A204.1 (cell line): ENCODE results near the gene CARMIL1.

Experiments
- FAIRE-seq: peaks from 2 replicates; lab custom pipeline; 2012; peaks lifted over from hg19 to GRCh38; lab: Jason Lieb, UNC

Gene CARMIL1

DNA sequence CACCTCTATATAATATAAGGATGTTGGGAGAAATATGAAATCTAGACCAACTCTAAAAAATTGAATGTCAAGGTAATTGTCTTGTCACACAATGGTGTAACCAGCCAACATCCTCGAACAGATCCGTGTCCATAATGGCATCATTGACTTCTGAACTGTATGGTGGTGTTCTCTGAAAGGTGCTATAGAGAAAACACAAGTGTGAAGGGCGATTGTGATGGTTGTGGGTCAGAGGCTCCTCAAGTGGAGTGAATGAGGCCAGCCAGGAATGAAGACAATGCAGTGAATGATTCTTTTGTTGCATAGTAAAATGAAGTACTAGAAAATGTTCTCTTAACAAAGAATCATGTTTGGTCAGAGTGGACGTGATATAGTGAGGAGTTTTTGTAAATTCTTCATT, 58.3 kb downstream of the CARMIL1 start:
- no peak for FAIRE-seq

DNA sequence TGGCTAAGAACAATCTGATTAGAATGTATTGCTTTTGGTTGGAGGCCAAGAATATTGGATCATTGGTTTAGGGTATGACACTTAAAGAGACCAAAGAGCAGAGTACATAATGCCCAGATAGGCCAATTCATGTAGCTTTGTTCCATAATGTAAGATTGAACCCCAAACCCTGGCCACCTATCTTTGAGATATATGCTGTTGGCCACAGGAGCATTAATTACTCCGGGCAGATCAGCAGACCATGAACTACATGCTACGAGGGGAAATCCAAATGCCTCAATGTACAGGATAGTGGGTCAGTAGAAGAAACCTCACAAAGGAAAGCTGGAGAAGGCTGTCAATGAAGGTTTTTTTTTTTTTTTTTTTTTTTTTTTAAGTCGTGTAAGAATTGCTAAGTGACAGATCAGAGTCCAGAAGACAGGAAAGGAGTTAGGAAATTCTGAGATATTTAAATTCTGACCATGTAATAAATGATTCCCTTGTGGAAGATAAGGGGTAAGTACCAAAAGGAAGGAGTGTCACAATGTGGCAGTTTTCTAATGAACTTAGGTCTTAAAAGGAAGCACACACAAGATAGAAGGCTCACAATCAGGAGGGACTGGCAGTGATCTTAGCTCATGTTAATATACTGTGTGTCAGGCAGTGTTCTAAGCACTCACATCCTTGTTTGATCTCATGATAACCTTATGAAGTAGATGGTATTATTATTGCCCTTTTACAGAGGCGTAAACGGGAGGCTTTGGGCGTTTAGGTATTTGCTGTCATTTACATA, 61.4 kb downstream of the CARMIL1 start:
- FAIRE-seq, result no peak

DNA sequence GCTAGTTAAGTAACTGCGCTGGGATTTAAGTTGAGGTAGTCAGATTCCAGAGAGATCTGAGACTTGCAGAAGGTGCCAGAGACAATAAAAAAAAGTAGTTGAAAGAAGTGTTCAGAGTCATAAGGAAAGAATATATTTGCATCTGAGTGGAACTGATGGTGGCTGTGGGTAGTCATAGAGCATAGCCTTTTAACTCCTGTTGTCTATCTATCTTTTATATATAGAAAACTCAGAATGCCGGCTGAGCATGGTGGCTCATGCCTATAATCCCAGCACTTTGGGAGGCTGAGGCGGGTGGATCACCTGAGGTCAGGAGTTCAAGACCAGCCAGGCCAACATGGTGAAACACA, 62.0 kb downstream of the CARMIL1 start:
- FAIRE-seq, result no peak

DNA sequence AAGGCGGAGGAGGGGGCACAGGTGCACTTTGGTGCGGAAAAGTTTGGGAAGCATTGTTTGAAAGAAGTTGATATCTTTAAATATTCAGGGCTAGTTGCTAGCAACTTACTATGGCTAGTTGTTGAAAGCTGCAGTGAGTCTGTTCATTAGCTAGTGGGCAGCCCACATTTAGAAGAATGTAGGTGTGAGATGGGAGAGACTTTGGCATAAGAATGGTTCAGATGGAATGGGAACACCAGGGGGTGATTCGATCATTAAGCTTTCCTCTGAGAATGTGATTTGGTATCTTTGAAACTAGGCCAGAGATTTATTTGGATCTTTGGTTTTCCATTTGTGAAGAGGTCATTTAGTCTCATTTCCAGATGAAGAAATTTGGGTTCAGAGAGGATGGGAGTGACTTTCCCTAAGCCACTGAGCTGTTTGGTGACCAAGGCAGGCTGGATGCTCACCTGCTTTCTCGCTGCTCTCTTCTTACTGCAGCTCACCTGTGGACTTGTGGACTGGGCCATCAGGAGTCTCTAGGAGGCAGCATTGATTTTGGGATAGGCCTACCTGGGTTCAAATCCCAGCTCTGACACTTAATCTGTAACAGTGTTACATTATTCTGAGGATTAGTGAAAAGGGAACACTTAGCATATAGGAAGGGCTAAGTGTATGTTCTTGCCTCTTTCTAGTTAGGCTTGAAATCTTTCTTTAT, 62.9 kb downstream of the CARMIL1 start:
- no peak for FAIRE-seq

DNA sequence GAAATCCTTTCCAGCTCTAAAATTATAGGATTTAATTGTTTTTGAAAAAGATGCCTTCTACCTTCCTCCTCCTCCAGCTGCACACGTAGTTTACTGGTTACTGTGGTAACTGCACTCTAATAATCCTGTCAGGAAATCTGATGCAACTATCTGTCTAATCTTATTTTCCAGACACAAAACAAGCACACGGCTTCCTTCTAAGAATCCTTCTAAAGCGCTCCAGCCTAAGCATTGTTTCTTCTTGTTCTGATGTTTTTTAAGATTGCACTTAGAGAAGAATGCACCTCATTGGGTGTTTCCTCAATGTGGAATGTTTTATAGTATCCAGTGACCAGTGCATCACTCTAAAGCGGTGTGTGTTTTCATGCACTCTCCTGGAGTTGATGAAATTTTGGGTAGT, 63.6 kb downstream of the CARMIL1 start:
- no peak for FAIRE-seq

DNA sequence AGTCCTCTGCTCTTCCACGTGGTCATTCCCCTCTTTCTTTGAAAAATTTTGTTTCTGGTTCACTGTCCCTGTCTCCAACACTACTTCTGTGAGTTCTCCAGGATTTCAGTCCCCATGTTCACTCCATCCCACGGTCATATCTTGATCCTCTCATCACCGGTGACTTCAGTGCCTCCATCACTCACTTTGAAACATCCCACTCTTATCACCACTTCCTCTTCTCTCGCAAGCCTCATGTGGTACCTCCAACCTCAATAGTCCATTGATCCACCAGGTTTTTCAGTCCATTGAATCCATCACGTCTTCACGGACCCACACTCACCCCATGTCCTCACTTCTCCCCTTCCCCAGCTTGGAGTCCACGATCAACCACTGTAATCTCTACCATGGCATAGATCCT, 64.8 kb downstream of the CARMIL1 start:
- FAIRE-seq, result no peak

DNA sequence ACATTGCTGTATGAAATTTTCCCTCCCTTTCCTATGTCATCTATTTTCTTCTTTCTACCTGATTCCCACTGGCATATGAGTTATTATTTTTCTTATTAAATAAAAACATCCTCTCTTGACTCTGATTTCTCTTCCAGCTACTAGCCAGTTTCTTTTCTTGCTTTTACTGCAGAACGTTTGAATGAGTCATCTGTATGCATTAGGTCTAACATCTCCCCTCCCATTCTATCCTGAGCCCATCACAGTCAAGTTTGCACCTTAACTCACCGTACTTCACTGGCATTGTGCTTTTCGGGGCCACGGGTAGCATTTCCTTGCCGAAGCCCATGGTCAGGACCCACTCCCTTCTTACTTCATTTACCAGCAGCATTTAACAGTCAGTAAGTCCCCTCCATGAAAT, 65.7 kb downstream of the CARMIL1 start:
- FAIRE-seq, result no peak

DNA sequence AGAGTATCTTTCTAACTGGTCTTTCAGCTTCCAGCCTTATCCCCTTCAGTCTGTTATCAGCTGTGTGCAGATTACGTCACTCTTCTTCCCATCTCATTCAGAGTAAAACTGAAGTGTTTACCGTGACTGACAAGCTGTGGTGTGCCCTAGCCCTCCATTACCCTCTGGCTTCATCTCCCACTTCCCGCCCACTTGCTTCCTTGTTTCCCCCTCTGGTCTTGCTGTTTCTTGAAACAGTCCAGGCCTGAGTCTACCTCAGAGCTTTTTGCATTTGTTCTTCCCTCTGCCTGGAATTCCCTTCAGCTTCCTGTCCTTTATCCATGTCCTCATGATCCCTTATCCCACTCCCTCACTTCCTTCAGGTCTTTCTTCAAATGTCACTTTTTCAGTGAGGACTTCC, 66.9 kb downstream of the CARMIL1 start:
- no peak for FAIRE-seq

DNA sequence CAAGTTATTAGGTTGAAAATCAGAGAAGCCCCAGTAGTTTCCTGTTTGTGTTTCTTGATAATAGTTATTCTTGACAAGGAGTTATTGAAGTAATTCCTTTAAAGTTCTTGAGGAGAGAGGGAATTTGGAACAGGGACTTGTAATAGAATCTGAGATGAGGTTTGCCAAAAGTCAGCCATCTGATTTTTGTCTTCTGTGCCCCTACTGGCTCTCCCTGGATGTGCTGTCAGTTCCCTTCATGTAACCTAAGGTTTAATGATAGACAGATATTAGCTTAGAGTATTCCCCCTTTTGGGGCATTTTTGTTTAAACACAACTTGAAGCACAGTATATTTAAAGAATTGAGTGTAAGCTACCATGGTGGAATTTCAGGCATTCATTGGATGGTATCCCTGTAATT, 71.4 kb downstream of the CARMIL1 start:
- no peak for FAIRE-seq

DNA sequence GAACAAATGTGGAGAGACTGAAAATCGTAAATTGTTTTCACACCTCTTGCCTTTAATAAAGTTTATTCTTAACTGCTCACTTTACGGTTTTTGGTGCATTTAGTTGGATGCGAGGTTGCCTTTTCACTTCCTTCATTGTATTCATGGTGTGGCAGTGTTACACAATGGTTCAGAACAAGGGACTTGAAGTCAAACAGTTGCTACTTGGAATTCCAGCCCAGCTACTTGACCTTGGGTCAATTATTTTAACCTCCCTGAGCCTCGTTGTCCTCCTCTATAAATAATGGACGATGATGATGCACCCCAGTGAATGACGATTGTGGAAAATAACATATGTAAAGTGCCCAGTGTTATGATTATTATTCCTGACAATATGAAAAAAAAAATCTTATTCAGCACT, 72.3 kb downstream of the CARMIL1 start:
- no peak for FAIRE-seq

DNA sequence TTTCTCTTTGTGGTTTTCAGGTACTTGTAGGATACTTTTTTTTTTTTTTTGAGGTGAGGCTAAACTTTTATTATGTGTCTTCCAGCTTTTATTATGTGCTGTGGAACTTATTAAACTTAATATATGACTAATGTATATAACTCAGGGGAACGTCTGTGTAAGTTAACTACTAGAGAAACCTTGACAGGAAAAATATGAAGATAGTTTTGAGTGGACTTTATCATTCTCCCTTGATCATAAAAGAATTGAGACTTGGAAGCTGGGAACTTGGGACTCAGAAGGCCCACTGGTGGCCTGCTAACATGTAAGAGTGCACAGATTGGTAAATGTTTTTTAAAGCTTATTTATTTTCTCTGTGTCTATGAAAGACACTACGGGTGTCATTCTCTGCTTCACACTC, 73.1 kb downstream of the CARMIL1 start:
- no peak for FAIRE-seq

DNA sequence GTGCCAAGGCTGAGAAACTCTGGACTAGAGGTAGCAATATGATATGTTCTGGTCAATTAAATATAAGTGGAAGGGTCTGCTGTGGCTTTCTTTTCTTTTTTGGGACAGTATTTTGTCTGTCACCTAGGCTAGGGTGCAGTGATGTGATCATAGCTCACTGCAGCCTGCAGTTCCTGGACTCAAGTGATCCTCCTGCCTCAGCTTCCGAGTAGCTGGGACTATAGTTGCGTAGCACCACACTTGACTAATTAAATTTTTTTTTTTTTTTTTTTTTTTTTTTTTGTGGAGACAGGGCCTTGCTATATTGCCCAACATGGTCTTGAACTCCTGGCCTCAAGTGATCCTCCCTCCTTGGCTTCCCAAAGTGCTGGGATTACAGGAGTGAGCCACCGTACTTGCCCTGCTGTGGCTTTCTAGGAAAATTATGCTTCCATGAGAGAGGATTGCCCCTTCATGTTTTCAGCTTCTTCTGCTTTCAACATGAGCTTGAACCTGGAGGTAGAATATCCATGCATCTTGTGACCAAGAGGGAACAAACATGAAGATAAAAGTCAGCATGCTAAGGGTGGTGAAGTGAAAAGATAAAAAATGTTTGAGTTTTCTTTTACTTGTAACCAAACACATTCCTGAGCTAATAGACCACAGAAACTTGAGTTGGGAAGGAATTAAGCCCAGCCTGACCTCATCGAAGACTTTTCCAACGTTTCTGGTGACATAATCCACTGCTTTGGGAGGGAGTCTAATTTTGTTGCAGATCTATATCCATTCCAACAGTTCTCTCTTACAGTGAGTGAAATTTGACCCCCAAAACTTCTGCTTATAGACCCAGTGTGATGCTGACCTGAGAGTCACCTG, 75.1 kb downstream of the CARMIL1 start:
- FAIRE-seq, result no peak

DNA sequence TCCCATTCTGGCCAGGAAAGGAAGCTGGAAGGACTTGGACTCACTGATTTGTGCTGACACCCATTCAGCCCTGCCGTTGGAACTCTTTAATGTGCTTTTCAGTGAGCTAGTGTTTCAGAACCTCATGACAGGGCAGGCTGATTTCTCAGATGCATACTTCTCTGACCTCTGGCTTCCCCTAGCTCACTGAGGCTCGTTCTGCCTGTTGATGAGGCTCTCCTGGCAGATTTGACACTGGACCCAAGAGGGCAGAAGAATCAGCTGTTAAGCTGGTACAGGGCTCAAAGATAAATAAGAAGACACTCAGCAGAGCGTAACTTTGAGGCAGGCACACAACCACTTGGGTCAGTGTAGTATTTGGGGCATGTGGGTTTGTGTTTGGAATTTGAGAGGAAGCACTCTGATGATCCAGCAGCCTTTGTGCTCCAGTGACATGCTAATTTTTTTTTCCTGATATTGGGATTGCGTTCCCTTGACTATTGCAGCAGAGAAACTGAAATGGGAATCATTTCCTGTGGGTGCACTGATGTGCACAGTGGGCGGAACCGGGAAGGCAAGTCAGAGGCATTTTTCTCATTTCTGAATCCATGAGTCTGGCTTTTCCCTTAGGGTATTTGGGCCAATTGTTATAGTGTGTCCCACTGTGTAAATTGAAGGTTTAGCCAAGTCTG, 80.2 kb downstream of the CARMIL1 start:
- FAIRE-seq, result no peak

DNA sequence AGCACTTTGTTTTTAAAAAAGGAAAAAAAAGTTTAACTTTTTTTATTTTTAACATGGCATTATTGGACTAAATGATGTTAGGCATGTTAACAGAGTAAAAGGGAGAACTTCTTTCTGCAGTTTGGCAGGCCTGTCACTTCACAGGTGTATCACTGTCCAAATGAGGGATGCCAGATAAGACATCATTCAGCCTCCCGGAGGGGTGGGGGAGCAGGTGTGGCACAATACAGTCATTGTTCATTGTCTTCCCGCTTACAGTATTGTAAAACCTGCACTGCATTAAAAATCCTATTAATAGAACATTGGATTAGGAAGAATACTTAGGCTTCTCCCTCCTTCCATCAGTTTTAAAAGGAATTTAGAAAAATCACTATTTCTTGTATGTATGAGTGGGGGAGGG, 80.7 kb downstream of the CARMIL1 start:
- FAIRE-seq, result no peak

DNA sequence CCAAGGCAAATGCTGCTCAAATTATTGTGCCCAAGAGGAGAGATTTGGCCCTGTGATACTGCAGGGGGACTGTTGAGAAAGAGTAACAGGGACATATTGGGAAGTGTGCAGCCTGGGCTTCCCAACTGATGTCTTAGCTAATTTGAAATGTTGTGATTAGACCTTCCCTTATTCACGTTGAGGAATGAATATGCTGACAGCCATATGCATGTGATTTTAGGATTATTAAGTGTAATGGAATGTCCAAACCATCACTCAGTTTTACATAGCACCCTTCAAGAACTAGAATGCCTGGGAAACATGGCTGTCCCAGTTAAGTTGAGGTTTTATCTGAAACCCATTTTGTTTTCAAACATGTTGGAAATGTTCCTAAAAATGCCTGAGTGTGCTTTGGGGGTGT, 81.4 kb downstream of the CARMIL1 start:
- no peak for FAIRE-seq

DNA sequence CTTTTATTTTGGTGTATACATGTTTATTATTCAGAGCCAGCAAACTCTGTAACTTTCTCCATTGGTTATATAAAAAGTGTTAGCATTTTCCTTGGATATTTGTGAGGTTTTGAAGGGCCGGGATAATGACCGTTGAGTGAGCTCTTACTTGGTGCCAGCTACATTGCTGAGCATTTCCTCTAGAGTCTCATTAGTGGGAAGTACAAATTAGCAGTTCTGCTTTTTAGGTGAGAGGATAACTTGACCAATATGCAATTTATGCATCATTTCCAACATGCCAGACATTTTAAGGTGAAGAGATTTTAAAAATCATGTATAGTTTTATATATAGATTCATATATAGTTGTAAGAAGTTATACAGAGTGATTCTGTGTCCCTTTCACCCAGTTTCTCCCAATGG, 84.3 kb downstream of the CARMIL1 start:
- no peak for FAIRE-seq

DNA sequence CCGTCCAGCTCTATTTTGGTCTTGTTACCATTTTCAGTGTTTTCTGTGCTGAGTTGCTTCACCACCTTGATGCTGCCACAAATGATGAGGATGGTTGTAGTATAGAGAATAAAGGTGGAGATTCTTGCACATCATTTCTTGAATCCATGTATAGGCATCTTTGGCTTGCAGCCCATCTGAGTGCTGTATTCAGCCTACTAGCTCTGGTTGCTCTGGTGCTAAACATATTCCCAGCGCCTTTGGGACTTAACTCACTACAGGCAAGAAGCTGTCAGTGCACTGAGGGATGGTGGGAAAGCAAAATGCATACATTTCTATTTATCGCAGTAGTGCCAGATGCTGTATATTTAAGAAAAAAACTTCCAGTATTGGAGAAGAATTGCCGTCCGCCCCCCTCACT, 86.0 kb downstream of the CARMIL1 start:
- no peak for FAIRE-seq

DNA sequence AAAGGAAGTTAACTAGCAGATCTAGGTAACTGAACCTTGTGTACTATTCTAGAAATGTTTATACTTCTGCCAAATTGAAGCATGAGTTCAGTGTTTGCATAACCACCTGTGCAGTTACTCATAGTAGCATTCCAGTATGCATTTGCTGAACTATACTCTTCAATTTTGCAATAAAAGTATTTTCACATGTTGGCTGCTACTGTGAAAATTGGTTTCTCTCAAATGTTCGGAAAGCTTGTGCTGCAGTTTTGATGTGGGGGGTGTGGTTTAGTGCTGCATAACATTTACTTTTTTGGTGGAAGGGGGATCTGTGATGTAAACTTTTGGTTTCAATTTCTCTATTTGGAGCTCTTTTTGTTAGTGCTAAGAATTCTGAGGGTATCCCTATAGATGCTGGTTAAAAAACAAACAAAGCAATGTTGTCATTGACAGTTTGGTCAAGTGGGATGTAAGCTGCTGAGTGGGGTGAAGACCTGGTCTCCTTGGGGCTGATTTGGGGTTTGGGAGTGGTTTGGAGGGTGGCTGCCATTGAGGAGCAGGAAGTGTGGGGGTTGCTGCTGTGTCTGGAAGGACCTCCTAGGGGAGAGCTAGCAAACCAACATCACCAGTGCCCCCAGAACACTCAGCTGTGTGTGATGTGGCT, 87.8 kb downstream of the CARMIL1 start:
- FAIRE-seq, result no peak

DNA sequence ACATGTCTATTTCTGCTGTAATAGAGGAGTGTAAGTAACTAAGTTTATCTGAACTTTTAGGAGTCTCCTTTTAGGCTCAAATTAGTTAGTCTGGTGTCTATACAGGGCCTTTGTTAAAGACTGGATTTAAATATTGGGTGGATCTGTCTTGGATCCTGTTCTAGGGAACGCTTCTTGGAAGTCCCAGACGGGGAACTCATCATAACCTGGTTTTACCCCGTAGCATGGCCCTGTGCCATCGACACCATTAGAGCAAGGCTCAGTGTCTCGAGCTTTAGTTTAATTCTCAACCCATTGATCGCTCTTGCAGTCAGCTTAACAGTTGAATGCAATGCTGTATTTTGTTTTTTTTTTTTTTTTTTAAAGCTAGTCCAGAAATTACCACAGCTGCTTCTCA, 89.9 kb downstream of the CARMIL1 start:
- no peak for FAIRE-seq

DNA sequence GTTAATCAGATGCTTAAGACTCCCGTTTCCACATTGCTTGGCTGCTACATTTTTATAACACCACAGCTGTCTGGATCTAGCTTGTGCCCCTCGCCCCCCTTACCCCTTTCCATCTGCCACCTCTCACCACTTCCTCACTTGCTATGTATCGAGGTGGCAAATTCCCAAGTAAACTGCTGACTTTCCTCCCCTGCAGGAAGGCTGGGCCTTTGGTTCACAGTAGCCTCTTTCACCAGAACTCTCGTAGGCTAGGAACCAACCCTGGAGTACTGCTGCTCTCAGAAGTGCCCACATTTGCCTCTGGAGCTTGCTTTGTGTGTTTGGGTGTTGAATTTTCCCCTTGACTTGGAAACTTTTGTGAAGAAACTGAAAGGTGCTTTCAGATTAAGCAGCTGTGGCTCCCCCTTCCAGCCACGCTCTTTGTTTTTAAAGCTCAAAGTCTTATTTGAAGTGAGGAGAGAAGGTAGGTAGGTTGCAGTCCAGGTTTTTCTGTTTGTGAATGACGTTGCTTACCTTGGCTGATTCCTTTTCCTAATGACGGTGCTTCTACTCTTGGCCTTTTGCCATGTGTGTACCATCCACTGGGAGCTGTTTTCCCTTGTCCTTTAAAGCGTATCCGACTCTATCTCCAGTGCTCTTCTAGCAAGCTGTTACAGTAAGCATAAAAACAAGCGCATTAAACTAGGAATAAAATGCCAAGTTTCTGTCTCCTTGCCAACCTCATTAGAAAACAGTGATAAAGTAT, 90.4 kb downstream of the CARMIL1 start:
- no peak for FAIRE-seq
